NB4 (cell line): Measurements from ENCODE around the gene NDUFB1.

Experiments
- DNase-seq: peaks from one replicate; pipeline ENCODE4 v3.0.0; 2010; ENCODE audit warnings: low read depth
- H3K4me3 ChIP-seq: one replicate; pipeline ENCODE4 v1.5.1; 2011; ENCODE audit warnings: mild to moderate bottlenecking, low read depth, low read length, moderate library complexity
- CTCF ChIP-seq: IDR thresholded peaks from one replicate; pipeline ENCODE4 v1.5.1; 2012; ENCODE audit warnings: low read depth, low read length
- MAX ChIP-seq: IDR thresholded peaks from 2 replicates; pipeline ENCODE4 v1.6.1; 2011; ENCODE audit warnings: low read depth, low read length
- MYC ChIP-seq: IDR thresholded peaks from 2 replicates; pipeline ENCODE4 v1.6.1; 2011; ENCODE audit warnings: low read depth, low read length
- POLR2A ChIP-seq: IDR thresholded peaks from 2 replicates; pipeline ENCODE4 v1.6.1; 2011; ENCODE audit warnings: mild to moderate bottlenecking; ENCODE audit not compliant: insufficient read length; ENCODE audit errors: extremely low read depth

The NDUFB1 gene

GRCh38 chr14:92088494-92088893 is 33.0 kb downstream of the NDUFB1 start:
- no peak for DNase-seq
- TF ChIP-seq MAX (no peak), CTCF (no peak), POLR2A (no peak), MYC (no peak)
- H3K4me3 ChIP-seq = no peak overlapping the region

- H3K4me3 ChIP-seq = no peak overlapping the region
- no peak for DNase-seq
- no peak for TF ChIP-seq MYC
Measured at GRCh38 chr14:92074555-92074954, 47.0 kb downstream of the NDUFB1 start.
